Keratinocyte (primary cell): ENCODE measurements around the gene GBGT1. TPM values are rescaled to one million over a fixed set of nuclear protein-coding genes. Genes with fewer than 3 reads are reported as not detected.

ENCODE experiments used
- DNase-seq: peaks from one replicate; pipeline ENCODE4 v3.0.0-alpha.2; 2011; ENCODE audit warnings: low read depth, missing footprints, low spot score
- FAIRE-seq: peaks from 2 replicates; lab custom pipeline; 2011; peaks lifted over from hg19 to GRCh38; lab: Jason Lieb, UNC
- H2AFZ ChIP-seq: 2 replicates; pipeline ENCODE4 v1.6.0; 2012; ENCODE audit warnings: low read length, control low read depth, inconsistent platforms; ENCODE audit not compliant: control insufficient read depth
- H3K27ac ChIP-seq: 2 replicates; pipeline ENCODE4 v1.5.1; 2011; ENCODE audit warnings: low read length; ENCODE audit not compliant: control insufficient read depth, insufficient read depth
- H3K27me3 ChIP-seq: 3 replicates; pipeline ENCODE4 v1.6.0; 2011; ENCODE audit warnings: low read length; ENCODE audit not compliant: control insufficient read depth, insufficient read depth; ENCODE audit errors: extremely low read depth
- H3K36me3 ChIP-seq, 2 experiments: 2 replicates in 1 of 2; 3 replicates in 1 of 2; pipeline ENCODE4 v1.5.1; 2011; ENCODE audit warnings: low read length in 2 of 2, mild to moderate bottlenecking in 1 of 2; ENCODE audit not compliant: control insufficient read depth in 2 of 2, insufficient read depth in 2 of 2; ENCODE audit errors: extremely low read depth in 1 of 2
- H3K4me1 ChIP-seq: 3 replicates; pipeline ENCODE4 v1.5.1; 2011; ENCODE audit warnings: low read length; ENCODE audit not compliant: control insufficient read depth, insufficient read depth; ENCODE audit errors: extremely low read depth
- H3K4me2 ChIP-seq: 3 replicates; pipeline ENCODE4 v1.6.0; 2011; ENCODE audit warnings: low read depth, low read length; ENCODE audit not compliant: control insufficient read depth, insufficient read depth; ENCODE audit errors: extremely low read depth
- H3K4me3 ChIP-seq, 3 experiments: fragments of 200-600 bp in 1 of 3; sonication (generic) in 1 of 3; 2 replicates in 2 of 3; 3 replicates in 1 of 3; pipeline ENCODE4 v1.5.1; 2011 to 2016; ENCODE audit warnings: low read length in 3 of 3, mild to moderate bottlenecking in 3 of 3, control low read depth in 2 of 3, inconsistent platforms in 1 of 3, low read depth in 1 of 3, mixed read lengths in 1 of 3, mixed run types in 1 of 3, moderate library complexity in 1 of 3; ENCODE audit not compliant: control insufficient read depth in 2 of 3, insufficient read depth in 2 of 3; ENCODE audit errors: extremely low read depth in 1 of 3
- H3K79me2 ChIP-seq: 2 replicates; pipeline ENCODE4 v1.6.0; 2012; ENCODE audit warnings: low read length; ENCODE audit not compliant: control insufficient read depth, insufficient read depth
- H3K9ac ChIP-seq: 3 replicates; pipeline ENCODE4 v1.6.0; 2011; ENCODE audit warnings: low read length; ENCODE audit not compliant: control insufficient read depth, insufficient read depth; ENCODE audit errors: extremely low read depth
- H3K9me1 ChIP-seq: 3 replicates; pipeline ENCODE4 v1.6.0; 2011; ENCODE audit warnings: low read length; ENCODE audit not compliant: control insufficient read depth, insufficient read depth; ENCODE audit errors: extremely low read depth
- H3K9me3 ChIP-seq: 2 replicates; pipeline ENCODE4 v1.5.1; 2012; ENCODE audit warnings: low read depth, low read length; ENCODE audit not compliant: control insufficient read depth
- H4K20me1 ChIP-seq: 3 replicates; pipeline ENCODE4 v1.6.0; 2011; ENCODE audit warnings: low read length; ENCODE audit not compliant: control insufficient read depth, insufficient read depth; ENCODE audit errors: extremely low read depth
- CTCF ChIP-seq, 3 experiments: IDR thresholded peaks in 1 of 3; conservative IDR thresholded peaks in 1 of 3; optimal IDR thresholded peaks in 1 of 3; 2 replicates in 2 of 3; 3 replicates in 1 of 3; pipeline versions ENCODE3 to v1.5.1; 2011; ENCODE audit warnings: low read length in 3 of 3, mild to moderate bottlenecking in 3 of 3, moderate library complexity in 2 of 3, control low read depth in 1 of 3, inconsistent platforms in 1 of 3; ENCODE audit not compliant: insufficient read depth in 2 of 3; ENCODE audit errors: extremely low read depth in 1 of 3
- EZH2 ChIP-seq: IDR thresholded peaks from one replicate; pipeline ENCODE4 v1.6.1; 2012; ENCODE audit warnings: inconsistent platforms, mild to moderate bottlenecking, low read length, moderate library complexity
- dilution Hi-C: fragments of 300-500 bp; cut with MboI; formaldehyde crosslinking; loops from one replicate; pipeline ENCODE4 v1.7.0; 2020; ENCODE audit warnings: low sequenced_read_pairs; ENCODE audit not compliant: extremely low pct_ligation_motif_present
- polyA plus RNA-seq, 5 experiments: library from polyadenylated mRNA; depleted of rRNA in 3 of 5; stranded (reverse) in 3 of 5; stranded (forward) in 1 of 5; unstranded in 1 of 5; fragments of >200 nt; gene quantifications; 1 replicate in 1 of 5; 2 replicates in 3 of 5; 3 replicates in 1 of 5; pipeline versions ENCODE4 v1.2.1 to v1.2.3, GENCODE V29; 2011 to 2012; ENCODE audit warnings: missing spikeins in 2 of 5, low read depth in 1 of 5, low replicate concordance in 1 of 5

GBGT1 gene
- polyA plus RNA-seq, 1 donor (not counting 4 experiments of a cell fraction or from before 2014, with no cell fraction given), result 0.54 TPM

- no peaks in the 10 kb centered on the region for H3K27me3 ChIP-seq
- no peak for DNase-seq
- H3K4me2 ChIP-seq, result no peak overlapping the region
- dilution Hi-C loops, result no loop called here
- H3K9me1 ChIP-seq, result no peaks in the 10 kb centered on the region
- H3K4me3 ChIP-seq, result no peak overlapping the region
- H2AFZ ChIP-seq, result no peak overlapping the region
- no peaks in the 10 kb centered on the region for H3K9me3 ChIP-seq
- H3K27ac ChIP-seq, result no peak overlapping the region
- H3K36me3 ChIP-seq, result peaks cover 0 to 4% of the 10 kb centered on the region in 2 experiments
- H3K4me1 ChIP-seq, result peaks cover 16% of the 10 kb centered on the region
- peaks cover 56% of the 10 kb centered on the region for H4K20me1 ChIP-seq
- H3K79me2 ChIP-seq, result peaks cover 44% of the 10 kb centered on the region
- H3K9ac ChIP-seq, result no peak overlapping the region
- TF ChIP-seq EZH2, result no peak
- no peak for TF ChIP-seq CTCF (optimal IDR thresholded peaks at IDR 0.05 in 1 of 3, IDR thresholded peaks at IDR 0.05 in 1 of 3, conservative IDR thresholded peaks at IDR 0.05 in 1 of 3; ENCODE audit: extremely low read depth in 1 of 3, insufficient read depth in 2 of 3, low read length in 3 of 3)
- FAIRE-seq, result no peak
Measured at GRCh38 chr9:133140606-133141005, 23.1 kb downstream of the GBGT1 start.

- TF ChIP-seq CTCF (optimal IDR thresholded peaks at IDR 0.05 in 1 of 3, IDR thresholded peaks at IDR 0.05 in 1 of 3, conservative IDR thresholded peaks at IDR 0.05 in 1 of 3; ENCODE audit: extremely low read depth in 1 of 3, insufficient read depth in 2 of 3, low read length in 3 of 3) (no peak), EZH2 (no peak)
- H3K79me2 ChIP-seq, result peaks cover 41% of the 10 kb centered on the region
- peaks cover 57% of the 10 kb centered on the region for H4K20me1 ChIP-seq
- dilution Hi-C loops, result no loop called here
- no peak overlapping the region for H3K9ac ChIP-seq
- H3K9me1 ChIP-seq, result no peaks in the 10 kb centered on the region
- H3K9me3 ChIP-seq, result no peaks in the 10 kb centered on the region
- DNase-seq (no peak), FAIRE-seq (no peak)
- H3K4me3 ChIP-seq, result no peak overlapping the region
- peaks cover 20% of the 10 kb centered on the region for H3K4me1 ChIP-seq
- no peaks in the 10 kb centered on the region for H3K27me3 ChIP-seq
- no peak overlapping the region for H2AFZ ChIP-seq
- no peak overlapping the region for H3K4me2 ChIP-seq
- no peak overlapping the region for H3K27ac ChIP-seq
- H3K36me3 ChIP-seq, result peaks cover 0 to 2% of the 10 kb centered on the region in 2 experiments
Measured at GRCh38 chr9:133140174-133140505, 23.6 kb downstream of the GBGT1 start.
